HepG2 (cell line): Measurements from ENCODE around the gene FKBP10. TPM values are rescaled to one million over a fixed set of nuclear protein-coding genes. Genes with fewer than 3 reads are reported as not detected.

Source experiments
- ARNTL ChIP-seq: sonication (generic); formaldehyde crosslinking; IDR thresholded peaks from 2 replicates; pipeline ENCODE4 v1.4.0; 2020; ENCODE audit warnings: mild to moderate bottlenecking, missing genetic modification reagents
- CREM ChIP-seq, 2 experiments: sonication (generic) in 1 of 2; formaldehyde crosslinking in 1 of 2; IDR thresholded peaks; 2 replicates each; pipeline versions ENCODE4 v1.4.0 to v1.6.1; 2016 to 2020; ENCODE audit warnings: antibody characterized with exemption in 1 of 2, mild to moderate bottlenecking in 1 of 2, missing genetic modification reagents in 1 of 2
- FOXK1 ChIP-seq: sonication (generic); formaldehyde crosslinking; IDR thresholded peaks from 2 replicates; pipeline ENCODE4 v1.4.0; 2020; ENCODE audit warnings: low read depth, missing genetic modification reagents, borderline replicate concordance
- GATAD2A ChIP-seq: IDR thresholded peaks from 2 replicates; pipeline ENCODE4 v1.6.1; 2016
- HIVEP1 ChIP-seq: sonication (generic); formaldehyde crosslinking; IDR thresholded peaks from 2 replicates; pipeline ENCODE4 v1.4.0; 2020; ENCODE audit warnings: mild to moderate bottlenecking, missing genetic modification reagents
- HNF4G ChIP-seq, 2 experiments: sonication (generic) in 1 of 2; formaldehyde crosslinking in 1 of 2; IDR thresholded peaks; 2 replicates each; pipeline versions ENCODE4 v1.4.0 to v1.6.1; 2011 to 2020; ENCODE audit warnings: borderline replicate concordance in 2 of 2, low read depth in 2 of 2, mild to moderate bottlenecking in 2 of 2, low read length in 1 of 2, missing genetic modification reagents in 1 of 2, moderate library complexity in 1 of 2
- HNRNPL ChIP-seq: fragments of 200-400 bp; formaldehyde crosslinking; IDR thresholded peaks from 2 replicates; pipeline ENCODE4 v1.6.1; 2017; ENCODE audit warnings: mild to moderate bottlenecking, low read depth, low read length
- KDM3A ChIP-seq: IDR thresholded peaks from 2 replicates; pipeline ENCODE4 v1.6.1; 2018; ENCODE audit warnings: low read depth, missing compliant biosample characterization
- LBX2 ChIP-seq: sonication (generic); formaldehyde crosslinking; IDR thresholded peaks from 2 replicates; pipeline ENCODE4 v1.5.0; 2020; ENCODE audit warnings: missing genetic modification reagents, mild to moderate bottlenecking, borderline replicate concordance
- MTA1 ChIP-seq: sonication (generic); formaldehyde crosslinking; IDR thresholded peaks from 2 replicates; pipeline ENCODE4 v1.4.0; 2020; ENCODE audit warnings: missing genetic modification reagents, mild to moderate bottlenecking, borderline replicate concordance
- MTERF4 ChIP-seq: sonication (generic); formaldehyde crosslinking; IDR thresholded peaks from 2 replicates; pipeline ENCODE4 v1.8.0; 2023; ENCODE audit warnings: mild to moderate bottlenecking, missing genetic modification reagents
- PBX2 ChIP-seq: IDR thresholded peaks from 2 replicates; pipeline ENCODE4 v1.6.1; 2016; ENCODE audit warnings: control low read depth
- PHF5A ChIP-seq: IDR thresholded peaks from one replicate; pipeline ENCODE4 v1.6.1; 2018; ENCODE audit warnings: low read depth, missing genetic modification reagents; ENCODE audit not compliant: unreplicated experiment
- PRMT3 ChIP-seq: sonication (generic); formaldehyde crosslinking; IDR thresholded peaks from 2 replicates; pipeline ENCODE4 v1.8.1; 2022; ENCODE audit warnings: low read depth, mild to moderate bottlenecking, moderate library complexity, missing genetic modification reagents, borderline replicate concordance
- RBM39 ChIP-seq: fragments of 200-400 bp; formaldehyde crosslinking; IDR thresholded peaks from one replicate; pipeline ENCODE4 v1.6.1; 2018; ENCODE audit warnings: antibody characterized with exemption, mild to moderate bottlenecking, low read depth, low read length; ENCODE audit not compliant: poor library complexity, severe bottlenecking
- RNF2 ChIP-seq: fragments of 450-650 bp; conservative IDR thresholded peaks from 2 replicates; pipeline ENCODE4 v1.6.1; 2016; ENCODE audit warnings: low read depth
- SAP130 ChIP-seq: IDR thresholded peaks from 2 replicates; pipeline ENCODE4 v1.6.1; 2016; ENCODE audit warnings: low read depth
- TSC22D2 ChIP-seq: sonication (generic); formaldehyde crosslinking; IDR thresholded peaks from 2 replicates; pipeline ENCODE4 v1.5.1; 2020; ENCODE audit warnings: missing genetic modification reagents, mild to moderate bottlenecking, borderline replicate concordance
- ZBTB38 ChIP-seq: sonication (generic); formaldehyde crosslinking; IDR thresholded peaks from 2 replicates; pipeline ENCODE4 v1.5.1; 2020; ENCODE audit warnings: mild to moderate bottlenecking, missing genetic modification reagents
- ZMYM2 ChIP-seq: sonication (generic); formaldehyde crosslinking; IDR thresholded peaks from 2 replicates; pipeline ENCODE4 v1.8.0; 2022; ENCODE audit warnings: mild to moderate bottlenecking, missing genetic modification reagents
- ZNF10 ChIP-seq: sonication (generic); formaldehyde crosslinking; IDR thresholded peaks from 2 replicates; pipeline ENCODE4 v1.4.0; 2020; ENCODE audit warnings: mild to moderate bottlenecking, low read depth, missing genetic modification reagents, borderline replicate concordance
- ZNF235 ChIP-seq: sonication (generic); formaldehyde crosslinking; IDR thresholded peaks from 2 replicates; pipeline ENCODE4 v1.8.1; 2023; ENCODE audit warnings: mild to moderate bottlenecking, missing genetic modification reagents, borderline replicate concordance
- ZNF556 ChIP-seq: sonication (generic); formaldehyde crosslinking; IDR thresholded peaks from 2 replicates; pipeline ENCODE4 v1.4.0; 2020; ENCODE audit warnings: mild to moderate bottlenecking, missing genetic modification reagents, borderline replicate concordance
- ZNF564 ChIP-seq: sonication (generic); formaldehyde crosslinking; IDR thresholded peaks from 2 replicates; pipeline ENCODE4 v1.8.1; 2023; ENCODE audit warnings: mild to moderate bottlenecking, missing genetic modification reagents
- ZNF589 ChIP-seq: sonication (generic); formaldehyde crosslinking; conservative IDR thresholded peaks from 2 replicates; pipeline ENCODE4 v1.8.0; 2022; ENCODE audit warnings: mild to moderate bottlenecking, moderate library complexity, missing genetic modification reagents
- ZNF607 ChIP-seq: sonication (generic); formaldehyde crosslinking; IDR thresholded peaks from 2 replicates; pipeline ENCODE4 v1.5.1; 2020; ENCODE audit warnings: missing genetic modification reagents, mild to moderate bottlenecking, borderline replicate concordance
- ZNF672 ChIP-seq: sonication (generic); formaldehyde crosslinking; IDR thresholded peaks from 2 replicates; pipeline ENCODE4 v1.8.1; 2022; ENCODE audit warnings: missing genetic modification reagents
- ZNF709 ChIP-seq: sonication (generic); formaldehyde crosslinking; IDR thresholded peaks from 2 replicates; pipeline ENCODE4 v1.5.0; 2020; ENCODE audit warnings: mild to moderate bottlenecking, missing genetic modification reagents
- ZSCAN30 ChIP-seq: sonication (generic); formaldehyde crosslinking; IDR thresholded peaks from 2 replicates; pipeline ENCODE4 v1.5.0; 2020; ENCODE audit warnings: mild to moderate bottlenecking, missing genetic modification reagents
- polyA plus RNA-seq, 8 experiments: library from polyadenylated mRNA; depleted of rRNA in 3 of 8; stranded (reverse) in 7 of 8; unstranded in 1 of 8; fragments of >200 nt; fragmentation: Illumina TruSeq in 4 of 8; extraction: Trizol in 4 of 8; gene quantifications; 2 replicates each; pipeline versions ENCODE4 v1.2.1 to v1.2.3, GENCODE V29; 2011 to 2016; ENCODE audit warnings: low read depth in 4 of 8, missing spikeins in 1 of 8, mixed read lengths in 1 of 8; ENCODE audit not compliant: insufficient read depth in 1 of 8
- total RNA-seq, 5 experiments: library from RNA; depleted of rRNA; stranded (reverse); fragments of >200 nt; fragmentation: Illumina TruSeq; extraction: Trizol; gene quantifications; 2 replicates each; pipeline ENCODE4 v1.2.3, GENCODE V29; 2016; ENCODE audit warnings: low read depth in 1 of 5

Gene FKBP10
- total and polyA plus RNA-seq, 2 of the 13 experiments (the other 11 are each of a cell fraction or from before 2014, with no cell fraction given) = 149 to 573 TPM

GRCh38 chr17:41772586-41773189, 40.1 kb upstream of the FKBP10 start (continued):
- TF ChIP-seq HNF4G (IDR thresholded peaks at IDR 0.05; ENCODE audit: borderline replicate concordance, low read depth, low read length) = peak; percentile 96
- peak; percentile 98 for TF ChIP-seq HNF4G (CRISPR knock-in tag; IDR thresholded peaks at IDR 0.05; ENCODE audit: borderline replicate concordance, low read depth)
- TF ChIP-seq RNF2 = no peak
- TF ChIP-seq FOXK1 (CRISPR knock-in tag) = 0 out of 2 replicates have a peak, but pooled peaks have one; percentile 9
- no peak for TF ChIP-seq PHF5A (CRISPR knock-in tag)
- peak; percentile 95; the same call in 1 of the 2 replicates for TF ChIP-seq ZNF556 (CRISPR knock-in tag)
- TF ChIP-seq ZNF709 (CRISPR knock-in tag) = 0 out of 2 replicates have a peak, but pooled peaks have one; percentile 82
- no peak for TF ChIP-seq ZNF235
- peak; percentile 55; the same call in 1 of the 2 replicates for TF ChIP-seq ARNTL (CRISPR knock-in tag)
- TF ChIP-seq MTERF4 = peak; percentile 91
- TF ChIP-seq SAP130 (CRISPR knock-in tag) = peak; percentile 68; the same call in 1 of the 2 replicates
- TF ChIP-seq GATAD2A (CRISPR knock-in tag) = peak; percentile 76
- no peak for TF ChIP-seq TSC22D2 (CRISPR knock-in tag)
- no peak; the same call in 1 of the 2 replicates for TF ChIP-seq ZNF589 (CRISPR knock-in tag)
- no peak; the same call in 1 of the 2 replicates for TF ChIP-seq ZBTB38 (CRISPR knock-in tag)
- TF ChIP-seq ZSCAN30 (CRISPR knock-in tag) = no peak
- TF ChIP-seq ZNF564 (CRISPR knock-in tag) = peak; percentile 96
- no peak for TF ChIP-seq ZNF672 (CRISPR knock-in tag)
- no peak for TF ChIP-seq ZNF607
- 0 out of 2 replicates have a peak, but pooled peaks have one; percentile 67 for TF ChIP-seq PRMT3 (CRISPR knock-in tag)
- TF ChIP-seq HNRNPL = no peak
- peak; percentile 95 for TF ChIP-seq MTA1 (CRISPR knock-in tag)
- peak; percentile 48; the same call in 1 of the 2 replicates for TF ChIP-seq CREM (IDR thresholded peaks at IDR 0.05)
- no peak for TF ChIP-seq CREM (CRISPR knock-in tag; IDR thresholded peaks at IDR 0.05)
- peak; percentile 97 for TF ChIP-seq ZMYM2 (CRISPR knock-in tag)
- TF ChIP-seq KDM3A (CRISPR knock-in tag) = peak; percentile 37
- 0 out of 2 replicates have a peak, but pooled peaks have one; percentile 7 for TF ChIP-seq PBX2
- no peak for TF ChIP-seq ZNF10 (CRISPR knock-in tag)
- no peak for TF ChIP-seq RBM39
- no peak; the same call in none of the 2 replicates for TF ChIP-seq HIVEP1 (CRISPR knock-in tag)
- TF ChIP-seq LBX2 (CRISPR knock-in tag) = no peak
